ENCODE results near the gene ERI3.

Gene ERI3

DNA sequence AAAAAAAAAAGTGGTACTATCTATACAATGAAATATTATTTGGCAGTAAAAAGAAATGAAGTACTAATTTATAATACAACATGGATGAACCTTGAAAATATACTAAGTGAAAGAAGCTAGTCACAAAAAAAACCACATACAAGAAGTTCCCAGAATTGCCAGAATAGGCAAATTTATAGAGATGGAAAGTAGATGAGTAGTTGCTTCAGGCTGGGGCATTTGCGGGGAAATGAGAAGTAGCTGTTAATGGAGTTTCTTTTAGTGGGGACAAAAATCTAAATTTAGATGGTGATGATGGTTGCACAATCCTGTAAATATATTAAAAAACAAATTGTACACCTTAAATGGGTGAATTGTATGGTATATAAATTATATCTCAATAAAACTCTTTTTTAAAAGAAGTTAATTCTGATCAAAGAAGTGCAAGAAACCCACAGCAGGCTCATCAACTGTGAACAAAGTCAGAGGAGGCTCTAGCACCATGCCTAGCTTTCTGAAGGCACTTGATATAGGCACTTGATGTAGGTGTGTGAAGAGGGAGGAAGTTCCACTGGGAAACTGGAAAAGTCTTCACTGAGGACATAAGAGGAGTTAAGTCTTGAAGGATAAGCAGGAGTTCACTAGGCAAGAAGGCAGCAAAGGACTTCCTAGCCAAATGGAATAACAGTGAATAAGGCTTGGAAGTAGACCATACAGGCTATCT, 89.2 kb downstream of the ERI3 start:
- in situ Hi-C loops (cut with MboI; ENCODE audit: low pct_unique_long_range_greater_than_20kb, low sequenced_read_pairs, unreplicated experiment), result no loop called here
- TF ChIP-seq, protein P1, sequence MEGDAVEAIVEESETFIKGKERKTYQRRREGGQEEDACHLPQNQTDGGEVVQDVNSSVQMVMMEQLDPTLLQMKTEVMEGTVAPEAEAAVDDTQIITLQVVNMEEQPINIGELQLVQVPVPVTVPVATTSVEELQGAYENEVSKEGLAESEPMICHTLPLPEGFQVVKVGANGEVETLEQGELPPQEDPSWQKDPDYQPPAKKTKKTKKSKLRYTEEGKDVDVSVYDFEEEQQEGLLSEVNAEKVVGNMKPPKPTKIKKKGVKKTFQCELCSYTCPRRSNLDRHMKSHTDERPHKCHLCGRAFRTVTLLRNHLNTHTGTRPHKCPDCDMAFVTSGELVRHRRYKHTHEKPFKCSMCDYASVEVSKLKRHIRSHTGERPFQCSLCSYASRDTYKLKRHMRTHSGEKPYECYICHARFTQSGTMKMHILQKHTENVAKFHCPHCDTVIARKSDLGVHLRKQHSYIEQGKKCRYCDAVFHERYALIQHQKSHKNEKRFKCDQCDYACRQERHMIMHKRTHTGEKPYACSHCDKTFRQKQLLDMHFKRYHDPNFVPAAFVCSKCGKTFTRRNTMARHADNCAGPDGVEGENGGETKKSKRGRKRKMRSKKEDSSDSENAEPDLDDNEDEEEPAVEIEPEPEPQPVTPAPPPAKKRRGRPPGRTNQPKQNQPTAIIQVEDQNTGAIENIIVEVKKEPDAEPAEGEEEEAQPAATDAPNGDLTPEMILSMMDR (IDR thresholded peaks at IDR 0.05; ENCODE audit: extremely low read depth, insufficient read depth, missing control alignments), result no peak
- no peak for DNase-seq (ENCODE audit: low spot score)

DNA sequence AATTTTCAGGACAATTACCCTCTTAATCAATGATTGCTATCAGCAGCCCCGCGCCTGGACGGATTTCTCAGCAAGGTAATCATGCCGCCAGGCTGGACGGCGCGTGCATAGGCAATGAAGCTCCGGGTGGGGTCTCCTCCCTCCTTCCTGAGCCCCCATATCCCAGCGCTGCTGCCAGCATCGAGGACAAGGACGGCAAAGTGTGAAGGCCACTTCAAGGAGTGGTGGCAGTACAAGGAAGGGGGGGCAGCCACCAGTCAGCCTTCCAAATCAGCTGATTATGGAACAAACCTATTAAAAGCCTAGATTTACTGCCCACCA, 90.6 kb downstream of the ERI3 start:
- in situ Hi-C loops (cut with MboI; ENCODE audit: low pct_unique_long_range_greater_than_20kb, low sequenced_read_pairs, unreplicated experiment), result no loop called here
- DNase-seq (ENCODE audit: low spot score), result no peak
- TF ChIP-seq, protein P1 (IDR thresholded peaks at IDR 0.05; ENCODE audit: extremely low read depth, insufficient read depth, missing control alignments), result no peak

GRCh38 chr1:44263568-44264450, 91.2 kb downstream of the ERI3 start:
- DNase-seq (ENCODE audit: low spot score), result peak; percentile 10
- TF ChIP-seq, protein P1 (IDR thresholded peaks at IDR 0.05; ENCODE audit: extremely low read depth, insufficient read depth, missing control alignments), result no peak
- in situ Hi-C loops (cut with MboI; ENCODE audit: low pct_unique_long_range_greater_than_20kb, low sequenced_read_pairs, unreplicated experiment), result no loop called here

DNA sequence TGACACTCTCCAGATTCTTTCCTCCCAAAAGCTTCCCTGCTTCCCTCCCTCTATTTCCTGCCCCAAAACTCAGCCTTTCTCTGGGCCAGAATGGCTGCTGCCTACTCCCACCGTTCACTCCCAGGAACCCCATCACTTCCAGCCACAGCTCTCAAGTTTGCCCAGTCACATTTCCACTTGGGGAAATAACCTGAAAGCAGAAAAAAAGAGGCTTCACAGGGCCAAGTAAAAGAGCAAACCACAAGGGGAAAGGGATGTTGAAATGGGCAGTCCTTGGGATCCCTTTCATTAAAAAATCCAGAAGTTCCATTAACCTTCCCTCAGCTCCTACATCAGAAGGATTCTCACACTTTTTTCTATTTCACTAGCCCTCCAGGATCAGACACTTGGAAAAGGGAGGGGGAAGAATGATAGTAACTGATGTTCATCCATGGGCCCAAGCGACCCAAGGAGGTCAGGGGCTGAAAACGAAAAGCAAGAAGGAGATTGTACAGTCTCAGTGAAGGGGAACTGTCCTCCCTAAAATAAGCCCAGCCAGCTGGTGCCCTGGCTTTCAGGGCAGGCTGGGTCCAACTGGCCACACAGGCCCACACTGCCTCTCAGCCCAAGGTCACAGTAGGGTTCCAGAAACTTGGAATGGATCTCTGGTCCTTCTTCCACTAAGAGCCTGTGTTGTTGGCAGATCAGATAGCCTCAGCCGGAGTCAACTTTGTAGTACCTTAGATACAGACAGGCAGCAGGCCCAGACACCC, 92.1 kb downstream of the ERI3 start:
- DNase-seq (ENCODE audit: low spot score), result peak; percentile 11
- in situ Hi-C loops (cut with MboI; ENCODE audit: low pct_unique_long_range_greater_than_20kb, low sequenced_read_pairs, unreplicated experiment), result no loop called here
- TF ChIP-seq, protein P1 (IDR thresholded peaks at IDR 0.05; ENCODE audit: extremely low read depth, insufficient read depth, missing control alignments), result no peak

DNA sequence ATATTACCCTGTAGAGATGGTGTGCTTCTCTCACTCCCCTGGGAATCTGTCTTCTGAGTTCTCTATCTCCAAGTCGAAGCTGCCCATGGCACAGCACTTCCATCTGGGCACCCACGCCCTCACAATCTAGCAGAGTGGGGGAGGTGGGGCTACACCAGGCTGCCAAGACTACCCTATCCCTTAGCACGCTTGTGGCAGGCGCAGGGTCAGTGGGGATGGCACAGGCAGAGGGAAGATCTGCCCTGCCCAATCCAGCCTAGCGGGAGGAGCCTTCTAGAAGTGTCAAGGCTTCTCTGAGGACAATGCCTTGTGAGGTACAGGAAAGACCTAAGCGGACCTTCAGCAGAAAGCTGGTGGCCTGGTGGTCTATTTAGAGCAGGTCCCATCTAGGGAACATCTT, 92.6 kb downstream of the ERI3 start:
- peak; percentile 10 for DNase-seq (ENCODE audit: low spot score)
- in situ Hi-C loops (cut with MboI; ENCODE audit: low pct_unique_long_range_greater_than_20kb, low sequenced_read_pairs, unreplicated experiment), result no loop called here
- TF ChIP-seq, protein P1 (IDR thresholded peaks at IDR 0.05; ENCODE audit: extremely low read depth, insufficient read depth, missing control alignments), result no peak

DNA sequence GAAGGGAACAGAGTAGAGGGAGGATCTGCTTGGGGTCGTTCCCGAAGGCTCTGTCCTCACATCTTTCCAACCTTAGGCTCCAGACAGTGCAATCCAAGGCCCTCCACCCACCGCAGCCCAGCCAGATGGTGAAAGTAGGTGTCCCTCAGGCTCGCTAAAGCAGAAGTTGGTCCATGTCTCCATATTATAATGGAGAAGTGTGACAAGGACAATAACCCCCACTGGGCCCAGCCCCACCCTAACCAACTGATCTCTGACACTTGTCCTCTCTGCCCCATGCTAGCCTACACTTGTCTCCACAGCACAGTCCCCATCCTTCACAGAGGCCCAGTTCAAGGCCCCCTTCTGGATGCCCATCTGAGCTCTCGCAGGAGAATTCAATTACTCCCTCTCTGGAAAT, 93.1 kb downstream of the ERI3 start:
- TF ChIP-seq, protein P1 (IDR thresholded peaks at IDR 0.05; ENCODE audit: extremely low read depth, insufficient read depth, missing control alignments), result no peak
- no peak for DNase-seq (ENCODE audit: low spot score)
- in situ Hi-C loops (cut with MboI; ENCODE audit: low pct_unique_long_range_greater_than_20kb, low sequenced_read_pairs, unreplicated experiment), result no loop called here

All from GM13977 (cell line).